K562 (cell line): ENCODE measurements around the gene GSTM2. TPM values are rescaled to one million over a fixed set of nuclear protein-coding genes. Genes with fewer than 3 reads are reported as not detected.

Experiments used
- ATAC-seq: fragments of 200-7000 bp; cut with Tn5 transposase; 3 replicates; pipeline ENCODE4 v1.9.1; 2020; ENCODE audit warnings: moderate library complexity
- BruUV-seq: library from RNA; stranded (reverse); fragments of 400-500 nt; replicated peaks from 2 replicates; lab custom pipeline; 2021; lab: Mats Ljungman, UMichigan
- CTCF ChIA-PET: fragments of 300-600 bp; formaldehyde crosslinking; extraction: SDS; loops from one replicate; lab custom pipeline; 2021; ENCODE audit warnings: low intra/inter-chr PET ratio; lab: Yijun Ruan, JAX
- POLR2A ChIA-PET: fragments of 300-600, 350-650 bp; sonication (Branson Sonifier 250); formaldehyde crosslinking; extraction: SDS; loops from one replicate; lab custom pipeline; 2021; ENCODE audit warnings: antibody characterized with exemption, inconsistent platforms; lab: Yijun Ruan, JAX
- DNase-seq, 4 experiments: peaks; one replicate each; pipeline versions ENCODE4 v3.0.0 to v3.0.0-alpha.2; 2011 to 2018; ENCODE audit warnings: low spot score in 3 of 4, mixed read lengths in 3 of 4; ENCODE audit errors: extremely low read depth in 1 of 4
- FAIRE-seq: peaks from 2 replicates; lab custom pipeline; 2011; peaks lifted over from hg19 to GRCh38; lab: Jason Lieb, UNC
- H2AFZ ChIP-seq: 2 replicates; pipeline ENCODE4 v1.6.0; 2011; ENCODE audit warnings: low read depth, low read length, control low read depth, inconsistent platforms
- H3K27ac ChIP-seq: fragments of 200-600 bp; 3 replicates; pipeline ENCODE4 v1.8.0; 2011; ENCODE audit warnings: low read depth, mild to moderate bottlenecking, control low read depth, inconsistent platforms, low read length, moderate library complexity, mixed read lengths; ENCODE audit errors: extremely low read depth
- H3K27me3 ChIP-seq, 2 experiments: fragments of 300-600 bp in 1 of 2; 2 replicates in 1 of 2; 3 replicates in 1 of 2; pipeline versions ENCODE4 v1.6.0 to v1.8.0; 2011; ENCODE audit warnings: inconsistent platforms in 2 of 2, low read length in 2 of 2, mild to moderate bottlenecking in 1 of 2, mixed read lengths in 1 of 2, moderate library complexity in 1 of 2; ENCODE audit not compliant: control insufficient read depth in 2 of 2, insufficient read depth in 2 of 2
- H3K36me3 ChIP-seq: fragments of 300-600 bp; 3 replicates; pipeline ENCODE4 v1.8.0; 2011; ENCODE audit warnings: mild to moderate bottlenecking, low read length, inconsistent platforms; ENCODE audit not compliant: control insufficient read depth, insufficient read depth
- H3K4me1 ChIP-seq, 2 experiments: fragments of 200-600 bp in 1 of 2; replicated peaks in 1 of 2; 2 replicates in 1 of 2; 3 replicates in 1 of 2; pipeline versions ENCODE4 v1.5.1 to v1.8.0; 2011; ENCODE audit warnings: inconsistent platforms in 2 of 2, low read length in 2 of 2, mild to moderate bottlenecking in 1 of 2, mixed read lengths in 1 of 2, moderate library complexity in 1 of 2; ENCODE audit not compliant: control insufficient read depth in 2 of 2, insufficient read depth in 2 of 2
- H3K4me2 ChIP-seq: 2 replicates; pipeline ENCODE4 v1.6.1; 2011; ENCODE audit warnings: low read length, control low read depth, inconsistent platforms, mixed read lengths; ENCODE audit not compliant: insufficient read depth
- H3K4me3 ChIP-seq: fragments of 200-600 bp; sonication (generic), shearing (Covaris generic); 2 replicates; pipeline ENCODE4 v1.5.1; 2016; ENCODE audit warnings: control low read depth, inconsistent platforms
- H3K79me2 ChIP-seq: fragments of 200-600 bp; 3 replicates; pipeline ENCODE4 v1.8.0; 2011; ENCODE audit warnings: low read length, inconsistent platforms; ENCODE audit not compliant: control insufficient read depth, insufficient read depth
- H3K9ac ChIP-seq, 2 experiments: 2 replicates each; pipeline versions ENCODE4 v1.6.0 to v1.6.1; 2011; ENCODE audit warnings: low read depth in 2 of 2, low read length in 2 of 2, control low read depth in 1 of 2, inconsistent platforms in 1 of 2, mild to moderate bottlenecking in 1 of 2, mixed read lengths in 1 of 2; ENCODE audit not compliant: insufficient read depth in 1 of 2
- H3K9me1 ChIP-seq: one replicate; pipeline ENCODE4 v1.6.0; 2011; ENCODE audit warnings: inconsistent platforms, mild to moderate bottlenecking, low read length, moderate library complexity; ENCODE audit not compliant: control insufficient read depth, insufficient read depth
- H3K9me3 ChIP-seq: replicated peaks from 2 replicates; pipeline ENCODE4 v1.5.1; 2011; ENCODE audit warnings: low read depth, low read length, inconsistent platforms; ENCODE audit not compliant: control insufficient read depth, insufficient read depth
- H4K20me1 ChIP-seq: replicated peaks from 2 replicates; pipeline ENCODE4 v1.6.1; 2011; ENCODE audit warnings: low read length, inconsistent platforms, mixed read lengths; ENCODE audit not compliant: control insufficient read depth, insufficient read depth
- CCAR2 ChIP-seq: fragments of 200-400 bp; formaldehyde crosslinking; IDR thresholded peaks from 2 replicates; pipeline ENCODE4 v1.6.1; 2017; ENCODE audit warnings: mild to moderate bottlenecking, low read depth, low read length
- CEBPB ChIP-seq: fragments of 450-650 bp; IDR thresholded peaks from 2 replicates; pipeline ENCODE4 v1.6.1; 2016; ENCODE audit warnings: missing genetic modification characterization, missing compliant biosample characterization
- CHD2 ChIP-seq: IDR thresholded peaks from 2 replicates; pipeline ENCODE4 v1.6.1; 2011; ENCODE audit warnings: low read depth, low read length
- COPS2 ChIP-seq: fragments of 450-650 bp; conservative IDR thresholded peaks from 2 replicates; pipeline ENCODE4 v1.6.1; 2016; ENCODE audit warnings: mild to moderate bottlenecking, moderate library complexity
- DNMT1 ChIP-seq: fragments of 450-650 bp; IDR thresholded peaks from 2 replicates; pipeline ENCODE4 v1.6.1; 2016; ENCODE audit warnings: antibody characterized with exemption, mild to moderate bottlenecking
- EZH2 ChIP-seq: IDR thresholded peaks from 2 replicates; pipeline ENCODE4 v1.6.1; 2012; ENCODE audit warnings: low read depth, mild to moderate bottlenecking, inconsistent platforms, low read length, borderline replicate concordance
- STAT5A ChIP-seq: IDR thresholded peaks from 2 replicates; pipeline ENCODE4 v1.6.1; 2012; ENCODE audit warnings: low read length, inconsistent platforms, borderline replicate concordance
- ZNF121 ChIP-seq: sonication (generic); formaldehyde crosslinking; conservative IDR thresholded peaks from 2 replicates; pipeline ENCODE4 v1.8.0; 2022; ENCODE audit warnings: missing genetic modification reagents
- ZNF668 ChIP-seq: fragments of 250-450 bp; sonication (Bioruptor Pico); IDR thresholded peaks from 2 replicates; pipeline ENCODE4 v1.8.0; 2022; ENCODE audit warnings: mild to moderate bottlenecking, inconsistent platforms
- WGBS: fragments of 100-300 bp; shearing (Covaris generic); methylation state at CpG from one replicate; pipeline ENCODE4 v1.1.6; 2016; ENCODE audit warnings: low coverage, mixed read lengths; ENCODE audit not compliant: insufficient coverage; ENCODE audit errors: missing lambda C conversion rate; 5-methylcytosine and 5-hydroxymethylcytosine counted together
- in situ Hi-C: fragments of 300-500 bp; cut with MboI; formaldehyde crosslinking; loops from 4 replicates; pipeline ENCODE4 v1.15.0; 2018; ENCODE audit warnings: inconsistent platforms, mixed read lengths
- intact Hi-C: fragments of 100-400 bp; cut with micrococcal nuclease; formaldehyde crosslinking; loops from 2 replicates; pipeline ENCODE4 v1.14.2; 2022
- polyA plus RNA-seq, 8 experiments: library from polyadenylated mRNA; depleted of rRNA in 4 of 8; stranded (reverse) in 5 of 8; unstranded in 3 of 8; fragments of >200 nt; fragmentation: Nextera tagmentation in 2 of 8; fragmentation: Illumina TruSeq in 1 of 8; extraction: Ambion mirVana in 2 of 8; extraction: Trizol in 1 of 8; gene quantifications; 2 replicates each; pipeline versions ENCODE4 v1.2.1 to v1.2.3, GENCODE V29; 2011 to 2014; ENCODE audit warnings: inconsistent platforms in 1 of 8, missing spikeins in 1 of 8
- total RNA-seq, 7 experiments: library from RNA; depleted of rRNA in 6 of 7; stranded (reverse); fragments of >200 nt in 6 of 7; fragmentation: Illumina TruSeq in 2 of 7; extraction: Trizol in 2 of 7; gene quantifications; 2 replicates each; pipeline versions ENCODE4 v1.2.1 to v1.2.3, GENCODE V29; 2011 to 2021; ENCODE audit warnings: low replicate concordance in 1 of 7
- TF ChIP-seq, protein P1 (sequence below): fragments of 450-650 bp; IDR thresholded peaks from 2 replicates; pipeline ENCODE4 v1.6.1; 2016; ENCODE audit warnings: mild to moderate bottlenecking, moderate library complexity
- TF ChIP-seq, protein P2 (sequence below): fragments of 250-450 bp; sonication (Bioruptor Pico); IDR thresholded peaks from 2 replicates; pipeline ENCODE4 v1.5.0; 2020; ENCODE audit warnings: mild to moderate bottlenecking

Gene GSTM2
- total and polyA plus RNA-seq, 9 of the 15 experiments (the other 6 are each of a cell fraction or from before 2014, with no cell fraction given) = 1.6 to 15.1 (median 6.8) TPM

DNA sequence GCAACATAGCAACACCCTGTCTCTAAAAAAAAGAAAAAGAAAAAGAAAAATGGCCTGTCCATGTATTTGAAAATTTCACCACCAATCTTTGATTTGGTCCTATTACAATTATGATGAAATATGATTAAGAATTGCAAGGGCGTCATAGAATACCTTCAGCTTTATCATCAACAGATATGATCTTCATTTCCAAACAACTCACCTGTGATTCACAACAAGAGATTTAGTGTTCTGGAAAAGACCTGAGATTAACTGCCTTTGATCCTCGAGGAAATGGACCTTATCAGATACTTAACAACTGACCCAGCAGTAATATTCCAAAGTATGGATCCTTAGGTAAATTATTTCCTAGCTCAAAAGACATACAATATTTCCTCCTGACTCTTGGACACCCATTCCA, 15.5 kb upstream of the GSTM2 start:
- H3K4me1 ChIP-seq = peaks cover 0 to 19% of the 10 kb centered on the region in 2 experiments; a peak in 3 of 5 replicates
- no peak overlapping the region for H3K9ac ChIP-seq
- intact Hi-C loops = no loop called here
- 11% methylated on average over 2 of the region's 2 CpGs for WGBS
- no peak overlapping the region for H3K4me3 ChIP-seq
- FAIRE-seq (no peak), DNase-seq (no peak), ATAC-seq (no peak)
- in situ Hi-C loops = no loop called here
- ChIA-PET CTCF (no interaction called here), POLR2A (interaction anchor here (1.1 to 1.8 kb wide), 2 partner anchors 13 to 15 kb away, joined by 4 to 5 read pairs; no protein-coding TSS in a partner anchor)
- H3K4me2 ChIP-seq = no peak overlapping the region
- BruUV-seq = no TSS peak
- no peaks in the 10 kb centered on the region for H4K20me1 ChIP-seq
- H3K36me3 ChIP-seq = no peaks in the 10 kb centered on the region
- 0 out of 3 replicates have a peak, but pooled peaks cover 2% of the 10 kb centered on the region for H3K79me2 ChIP-seq
- H3K9me1 ChIP-seq = no peaks in the 10 kb centered on the region
- H3K27me3 ChIP-seq = 0 out of 5 replicates have a peak, but pooled peaks cover 0 to 2% of the 10 kb centered on the region in 2 experiments
- H2AFZ ChIP-seq = no peak overlapping the region
- H3K9me3 ChIP-seq = no peaks in the 10 kb centered on the region
- no peak overlapping the region for H3K27ac ChIP-seq
- TF ChIP-seq ZNF121 (CRISPR knock-in tag) (no peak), CEBPB (peak; percentile 29), CHD2 (no peak), STAT5A (no peak), DNMT1 (no peak), CCAR2 (no peak), ZNF668 (no peak), EZH2 (no peak), COPS2 (no peak)
- TF ChIP-seq, protein P1, sequence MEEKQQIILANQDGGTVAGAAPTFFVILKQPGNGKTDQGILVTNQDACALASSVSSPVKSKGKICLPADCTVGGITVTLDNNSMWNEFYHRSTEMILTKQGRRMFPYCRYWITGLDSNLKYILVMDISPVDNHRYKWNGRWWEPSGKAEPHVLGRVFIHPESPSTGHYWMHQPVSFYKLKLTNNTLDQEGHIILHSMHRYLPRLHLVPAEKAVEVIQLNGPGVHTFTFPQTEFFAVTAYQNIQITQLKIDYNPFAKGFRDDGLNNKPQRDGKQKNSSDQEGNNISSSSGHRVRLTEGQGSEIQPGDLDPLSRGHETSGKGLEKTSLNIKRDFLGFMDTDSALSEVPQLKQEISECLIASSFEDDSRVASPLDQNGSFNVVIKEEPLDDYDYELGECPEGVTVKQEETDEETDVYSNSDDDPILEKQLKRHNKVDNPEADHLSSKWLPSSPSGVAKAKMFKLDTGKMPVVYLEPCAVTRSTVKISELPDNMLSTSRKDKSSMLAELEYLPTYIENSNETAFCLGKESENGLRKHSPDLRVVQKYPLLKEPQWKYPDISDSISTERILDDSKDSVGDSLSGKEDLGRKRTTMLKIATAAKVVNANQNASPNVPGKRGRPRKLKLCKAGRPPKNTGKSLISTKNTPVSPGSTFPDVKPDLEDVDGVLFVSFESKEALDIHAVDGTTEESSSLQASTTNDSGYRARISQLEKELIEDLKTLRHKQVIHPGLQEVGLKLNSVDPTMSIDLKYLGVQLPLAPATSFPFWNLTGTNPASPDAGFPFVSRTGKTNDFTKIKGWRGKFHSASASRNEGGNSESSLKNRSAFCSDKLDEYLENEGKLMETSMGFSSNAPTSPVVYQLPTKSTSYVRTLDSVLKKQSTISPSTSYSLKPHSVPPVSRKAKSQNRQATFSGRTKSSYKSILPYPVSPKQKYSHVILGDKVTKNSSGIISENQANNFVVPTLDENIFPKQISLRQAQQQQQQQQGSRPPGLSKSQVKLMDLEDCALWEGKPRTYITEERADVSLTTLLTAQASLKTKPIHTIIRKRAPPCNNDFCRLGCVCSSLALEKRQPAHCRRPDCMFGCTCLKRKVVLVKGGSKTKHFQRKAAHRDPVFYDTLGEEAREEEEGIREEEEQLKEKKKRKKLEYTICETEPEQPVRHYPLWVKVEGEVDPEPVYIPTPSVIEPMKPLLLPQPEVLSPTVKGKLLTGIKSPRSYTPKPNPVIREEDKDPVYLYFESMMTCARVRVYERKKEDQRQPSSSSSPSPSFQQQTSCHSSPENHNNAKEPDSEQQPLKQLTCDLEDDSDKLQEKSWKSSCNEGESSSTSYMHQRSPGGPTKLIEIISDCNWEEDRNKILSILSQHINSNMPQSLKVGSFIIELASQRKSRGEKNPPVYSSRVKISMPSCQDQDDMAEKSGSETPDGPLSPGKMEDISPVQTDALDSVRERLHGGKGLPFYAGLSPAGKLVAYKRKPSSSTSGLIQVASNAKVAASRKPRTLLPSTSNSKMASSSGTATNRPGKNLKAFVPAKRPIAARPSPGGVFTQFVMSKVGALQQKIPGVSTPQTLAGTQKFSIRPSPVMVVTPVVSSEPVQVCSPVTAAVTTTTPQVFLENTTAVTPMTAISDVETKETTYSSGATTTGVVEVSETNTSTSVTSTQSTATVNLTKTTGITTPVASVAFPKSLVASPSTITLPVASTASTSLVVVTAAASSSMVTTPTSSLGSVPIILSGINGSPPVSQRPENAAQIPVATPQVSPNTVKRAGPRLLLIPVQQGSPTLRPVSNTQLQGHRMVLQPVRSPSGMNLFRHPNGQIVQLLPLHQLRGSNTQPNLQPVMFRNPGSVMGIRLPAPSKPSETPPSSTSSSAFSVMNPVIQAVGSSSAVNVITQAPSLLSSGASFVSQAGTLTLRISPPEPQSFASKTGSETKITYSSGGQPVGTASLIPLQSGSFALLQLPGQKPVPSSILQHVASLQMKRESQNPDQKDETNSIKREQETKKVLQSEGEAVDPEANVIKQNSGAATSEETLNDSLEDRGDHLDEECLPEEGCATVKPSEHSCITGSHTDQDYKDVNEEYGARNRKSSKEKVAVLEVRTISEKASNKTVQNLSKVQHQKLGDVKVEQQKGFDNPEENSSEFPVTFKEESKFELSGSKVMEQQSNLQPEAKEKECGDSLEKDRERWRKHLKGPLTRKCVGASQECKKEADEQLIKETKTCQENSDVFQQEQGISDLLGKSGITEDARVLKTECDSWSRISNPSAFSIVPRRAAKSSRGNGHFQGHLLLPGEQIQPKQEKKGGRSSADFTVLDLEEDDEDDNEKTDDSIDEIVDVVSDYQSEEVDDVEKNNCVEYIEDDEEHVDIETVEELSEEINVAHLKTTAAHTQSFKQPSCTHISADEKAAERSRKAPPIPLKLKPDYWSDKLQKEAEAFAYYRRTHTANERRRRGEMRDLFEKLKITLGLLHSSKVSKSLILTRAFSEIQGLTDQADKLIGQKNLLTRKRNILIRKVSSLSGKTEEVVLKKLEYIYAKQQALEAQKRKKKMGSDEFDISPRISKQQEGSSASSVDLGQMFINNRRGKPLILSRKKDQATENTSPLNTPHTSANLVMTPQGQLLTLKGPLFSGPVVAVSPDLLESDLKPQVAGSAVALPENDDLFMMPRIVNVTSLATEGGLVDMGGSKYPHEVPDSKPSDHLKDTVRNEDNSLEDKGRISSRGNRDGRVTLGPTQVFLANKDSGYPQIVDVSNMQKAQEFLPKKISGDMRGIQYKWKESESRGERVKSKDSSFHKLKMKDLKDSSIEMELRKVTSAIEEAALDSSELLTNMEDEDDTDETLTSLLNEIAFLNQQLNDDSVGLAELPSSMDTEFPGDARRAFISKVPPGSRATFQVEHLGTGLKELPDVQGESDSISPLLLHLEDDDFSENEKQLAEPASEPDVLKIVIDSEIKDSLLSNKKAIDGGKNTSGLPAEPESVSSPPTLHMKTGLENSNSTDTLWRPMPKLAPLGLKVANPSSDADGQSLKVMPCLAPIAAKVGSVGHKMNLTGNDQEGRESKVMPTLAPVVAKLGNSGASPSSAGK = no peak
- TF ChIP-seq, protein P2, sequence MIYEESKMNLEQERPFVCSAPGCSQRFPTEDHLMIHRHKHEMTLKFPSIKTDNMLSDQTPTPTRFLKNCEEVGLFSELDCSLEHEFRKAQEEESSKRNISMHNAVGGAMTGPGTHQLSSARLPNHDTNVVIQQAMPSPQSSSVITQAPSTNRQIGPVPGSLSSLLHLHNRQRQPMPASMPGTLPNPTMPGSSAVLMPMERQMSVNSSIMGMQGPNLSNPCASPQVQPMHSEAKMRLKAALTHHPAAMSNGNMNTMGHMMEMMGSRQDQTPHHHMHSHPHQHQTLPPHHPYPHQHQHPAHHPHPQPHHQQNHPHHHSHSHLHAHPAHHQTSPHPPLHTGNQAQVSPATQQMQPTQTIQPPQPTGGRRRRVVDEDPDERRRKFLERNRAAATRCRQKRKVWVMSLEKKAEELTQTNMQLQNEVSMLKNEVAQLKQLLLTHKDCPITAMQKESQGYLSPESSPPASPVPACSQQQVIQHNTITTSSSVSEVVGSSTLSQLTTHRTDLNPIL (CRISPR knock-in tag) = no peak
